Tracheal epithelial cell (primary cell): ENCODE measurements around the gene RNF224. TPM values are rescaled to one million over a fixed set of nuclear protein-coding genes. Genes with fewer than 3 reads are reported as not detected.

Experiments
- total RNA-seq: library from RNA; depleted of rRNA; stranded (reverse); fragments of >200 nt; gene quantifications from 2 replicates; pipeline ENCODE4 v1.2.1, GENCODE V29; 2014

RNF224 gene
- total RNA-seq = under 0.01 and 0.21 TPM in 2 replicates

GRCh38 chr9:137227054-137227852 is at the start of gene RNF224:
Gene RNF224, plus strand, starts transcription at chr9:137227502. Its CDS starts 834 bp downstream, at chr9:137228336.

GRCh38 chr9:137188490-137189296 is 38.6 kb upstream of the RNF224 start, which contains the start of the genes ANAPC2 and SSNA1:
Gene ANAPC2, minus strand, starts transcription at chr9:137188560. Its CDS starts 28 bp downstream, at chr9:137188532.
Gene SSNA1, plus strand, starts transcription at chr9:137188676. Its CDS starts 51 bp downstream, at chr9:137188727.

GRCh38 chr9:137200311-137201204 is 26.7 kb upstream of the RNF224 start, which contains the start of gene TPRN:
Gene TPRN, minus strand, starts transcription at chr9:137200741. Its CDS starts 30 bp downstream, at chr9:137200711.

GRCh38 chr9:137205126-137206069 is 21.9 kb upstream of the RNF224 start, which contains the start of the genes NDOR1 and TMEM203:
Gene NDOR1, plus strand, starts transcription at chr9:137205700. Its CDS starts 78 bp downstream, at chr9:137205778.
Gene TMEM203, minus strand, starts transcription at chr9:137205648. Its CDS starts 234 bp downstream, at chr9:137205414.

GRCh38 chr9:137222190-137223077 is 4.9 kb upstream of the RNF224 start, which contains the start of gene RNF208:
Gene RNF208, minus strand, starts transcription at chr9:137222240. Its CDS starts 1,028 bp downstream, at chr9:137221212.

GRCh38 chr9:137224830-137225694 is 2.2 kb upstream of the RNF224 start, which contains the start of gene CYSRT1:
Gene CYSRT1, plus strand, starts transcription at chr9:137225174. Its CDS starts 448 bp downstream, at chr9:137225622.

GRCh38 chr9:137230705-137231371 is 3.5 kb downstream of the RNF224 start, which contains the start of gene SLC34A3:
Gene SLC34A3, plus strand, starts transcription at chr9:137230901. Its CDS starts 802 bp downstream, at chr9:137231703.

GRCh38 chr9:137240841-137241489 is 13.7 kb downstream of the RNF224 start, which contains the start of gene TUBB4B:
Gene TUBB4B, plus strand, starts transcription at chr9:137241287. Its CDS starts 74 bp downstream, at chr9:137241361.

GRCh38 chr9:137251194-137251461 is 23.8 kb downstream of the RNF224 start, which contains the start of gene STPG3:
Gene STPG3, plus strand, starts transcription at chr9:137251286. Its CDS starts 1 bp downstream, at chr9:137251287.

GRCh38 chr9:137254624-137255447 is 27.5 kb downstream of the RNF224 start, which contains the start of gene NELFB:
Gene NELFB, plus strand, starts transcription at chr9:137255327.

GRCh38 chr9:137277329-137278041 is 50.2 kb downstream of the RNF224 start, which contains the start of gene TOR4A:
Gene TOR4A, plus strand, starts transcription at chr9:137277726. Its CDS starts 964 bp downstream, at chr9:137278690.

